ENCODE data around the gene ARF1.

ARF1 gene

GRCh38 chr1:228079013-228079412, 3.5 kb upstream of the ARF1 start:
- H3K27me3 ChIP-seq (ENCODE audit: control insufficient read depth in 1 of 2, insufficient read depth in 2 of 2, low read length in 2 of 2), result peaks cover 0 to 3% of the 10 kb centered on the region in 2 donors
- H3K36me3 ChIP-seq (ENCODE audit: control insufficient read depth in 1 of 2, insufficient read depth in 2 of 2, low read length in 2 of 2), result no peaks in the 10 kb centered on the region
- H3K4me3 ChIP-seq (ENCODE audit: low read depth in 1 of 2, low read length in 2 of 2), result no peak overlapping the region
- no peak overlapping the region for H3K27ac ChIP-seq (ENCODE audit: low read depth, low read length)
- peaks cover 9 to 13% of the 10 kb centered on the region in 2 donors for H3K4me1 ChIP-seq (ENCODE audit: control insufficient read depth in 1 of 2, insufficient read depth in 2 of 2, low read length in 2 of 2)
- no peak overlapping the region for H3K9ac ChIP-seq (ENCODE audit: low read depth in 1 of 2, low read length in 2 of 2)
- H3K9me3 ChIP-seq (ENCODE audit: control insufficient read depth in 1 of 2, low read length in 2 of 2), result no peaks in the 10 kb centered on the region

GRCh38 chr1:228079601-228080263, 2.8 kb upstream of the ARF1 start:
- H3K4me1 ChIP-seq (ENCODE audit: control insufficient read depth in 1 of 2, insufficient read depth in 2 of 2, low read length in 2 of 2), result peaks cover 16 to 20% of the 10 kb centered on the region in 2 donors
- peaks cover 0 to 4% of the 10 kb centered on the region in 2 donors for H3K36me3 ChIP-seq (ENCODE audit: control insufficient read depth in 1 of 2, insufficient read depth in 2 of 2, low read length in 2 of 2)
- H3K9me3 ChIP-seq (ENCODE audit: control insufficient read depth in 1 of 2, low read length in 2 of 2), result no peaks in the 10 kb centered on the region
- H3K27me3 ChIP-seq (ENCODE audit: control insufficient read depth in 1 of 2, insufficient read depth in 2 of 2, low read length in 2 of 2), result peaks cover 0 to 3% of the 10 kb centered on the region in 2 donors
- no peak overlapping the region for H3K27ac ChIP-seq (ENCODE audit: low read depth, low read length)
- no peak overlapping the region for H3K4me3 ChIP-seq (ENCODE audit: low read depth in 1 of 2, low read length in 2 of 2)
- no peak overlapping the region for H3K9ac ChIP-seq (ENCODE audit: low read depth in 1 of 2, low read length in 2 of 2)

DNA sequence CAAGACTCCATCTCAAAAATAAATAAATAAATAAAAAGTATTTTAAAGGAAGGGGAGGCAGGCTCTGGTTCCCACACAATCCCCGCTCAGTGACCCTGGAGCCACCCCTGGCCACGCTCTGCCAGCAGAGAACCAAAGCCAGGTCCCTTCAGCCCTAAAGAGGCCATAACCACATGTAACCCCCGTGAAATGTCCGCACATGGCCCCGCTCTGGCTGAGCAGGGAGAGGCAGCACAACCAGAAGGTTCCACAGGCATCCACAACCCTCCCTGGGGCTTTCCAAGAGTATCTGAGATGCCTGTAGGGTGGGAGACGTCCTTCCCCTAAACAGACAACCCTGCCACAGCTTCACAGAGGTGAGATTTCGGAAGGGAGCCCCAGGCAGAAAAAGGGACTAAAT, 1.4 kb upstream of the ARF1 start:
- H3K4me1 ChIP-seq (ENCODE audit: control insufficient read depth in 1 of 2, insufficient read depth in 2 of 2, low read length in 2 of 2), result peaks cover 30 to 34% of the 10 kb centered on the region in 2 donors
- H3K27me3 ChIP-seq (ENCODE audit: control insufficient read depth in 1 of 2, insufficient read depth in 2 of 2, low read length in 2 of 2), result no peaks in the 10 kb centered on the region
- H3K9ac ChIP-seq (ENCODE audit: low read depth in 1 of 2, low read length in 2 of 2), result peak overlapping the region; percentile 77 to 79
- peak overlapping the region; percentile 79 to 98 for H3K4me3 ChIP-seq (ENCODE audit: low read depth in 1 of 2, low read length in 2 of 2)
- H3K9me3 ChIP-seq (ENCODE audit: control insufficient read depth in 1 of 2, low read length in 2 of 2), result no peaks in the 10 kb centered on the region
- peaks cover 0 to 4% of the 10 kb centered on the region in 2 donors for H3K36me3 ChIP-seq (ENCODE audit: control insufficient read depth in 1 of 2, insufficient read depth in 2 of 2, low read length in 2 of 2)
- H3K27ac ChIP-seq (ENCODE audit: low read depth, low read length), result no peak overlapping the region

DNA sequence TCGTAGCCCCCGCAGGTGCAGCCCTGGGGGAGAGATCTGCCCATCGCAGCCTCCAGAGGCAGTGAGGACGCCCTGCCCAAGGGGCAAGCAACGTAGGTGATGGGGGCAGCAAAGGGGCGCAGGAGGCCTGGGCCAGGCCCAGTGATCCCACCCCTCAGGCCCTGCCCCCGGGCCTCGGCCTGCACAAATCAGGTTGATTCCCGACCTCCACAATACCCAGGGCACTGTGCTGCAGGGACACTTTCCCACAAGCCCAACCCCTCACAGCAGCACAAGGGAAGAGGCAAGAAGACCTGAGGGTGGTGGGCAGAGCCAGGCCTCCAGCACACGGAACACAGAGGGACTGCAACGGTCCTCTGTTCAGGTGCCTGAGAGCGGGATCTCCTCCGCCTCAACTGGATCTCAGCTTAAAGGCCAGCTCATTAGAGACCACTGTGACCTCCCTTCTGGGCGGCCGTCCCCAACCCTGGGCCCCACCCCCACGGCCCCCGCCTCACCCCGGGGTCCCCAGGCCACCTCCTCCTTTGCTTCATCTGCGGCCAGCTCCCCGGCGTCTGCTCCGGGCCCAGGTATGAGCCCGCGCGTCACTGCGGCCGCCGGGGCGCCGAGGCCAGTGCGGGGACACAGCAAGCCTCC, 812 bp upstream of the ARF1 start:
- no peak overlapping the region for H3K27ac ChIP-seq (ENCODE audit: low read depth, low read length)
- H3K4me1 ChIP-seq (ENCODE audit: control insufficient read depth in 1 of 2, insufficient read depth in 2 of 2, low read length in 2 of 2), result peaks cover 34 to 40% of the 10 kb centered on the region in 2 donors
- peak overlapping the region; percentile 77 to 89 for H3K9ac ChIP-seq (ENCODE audit: low read depth in 1 of 2, low read length in 2 of 2)
- H3K9me3 ChIP-seq (ENCODE audit: control insufficient read depth in 1 of 2, low read length in 2 of 2), result no peaks in the 10 kb centered on the region
- H3K4me3 ChIP-seq (ENCODE audit: low read depth in 1 of 2, low read length in 2 of 2), result peak overlapping the region; percentile 79 to 98
- H3K27me3 ChIP-seq (ENCODE audit: control insufficient read depth in 1 of 2, insufficient read depth in 2 of 2, low read length in 2 of 2), result no peaks in the 10 kb centered on the region
- peaks cover 0 to 4% of the 10 kb centered on the region in 2 donors for H3K36me3 ChIP-seq (ENCODE audit: control insufficient read depth in 1 of 2, insufficient read depth in 2 of 2, low read length in 2 of 2)

- peak overlapping the region; percentile 98 for H3K27ac ChIP-seq (ENCODE audit: low read depth, low read length)
- H3K4me3 ChIP-seq (ENCODE audit: low read depth in 1 of 2, low read length in 2 of 2), result peak overlapping the region; percentile 97 to 98
- peaks cover 49 to 55% of the 10 kb centered on the region in 2 donors for H3K4me1 ChIP-seq (ENCODE audit: control insufficient read depth in 1 of 2, insufficient read depth in 2 of 2, low read length in 2 of 2)
- H3K9me3 ChIP-seq (ENCODE audit: control insufficient read depth in 1 of 2, low read length in 2 of 2), result no peaks in the 10 kb centered on the region
- peak overlapping the region; percentile 99 for H3K9ac ChIP-seq (ENCODE audit: low read depth in 1 of 2, low read length in 2 of 2)
- H3K36me3 ChIP-seq (ENCODE audit: control insufficient read depth in 1 of 2, insufficient read depth in 2 of 2, low read length in 2 of 2), result peaks cover 4% of the 10 kb centered on the region in 2 donors
- H3K27me3 ChIP-seq (ENCODE audit: control insufficient read depth in 1 of 2, insufficient read depth in 2 of 2, low read length in 2 of 2), result no peaks in the 10 kb centered on the region
These were observed 686 bp downstream of the ARF1 start for GRCh38 chr1:228082918-228083870.

GRCh38 chr1:228083871-228084278, 1.4 kb downstream of the ARF1 start:
- H3K4me1 ChIP-seq (ENCODE audit: control insufficient read depth in 1 of 2, insufficient read depth in 2 of 2, low read length in 2 of 2), result peaks cover 56 to 62% of the 10 kb centered on the region in 2 donors
- H3K9me3 ChIP-seq (ENCODE audit: control insufficient read depth in 1 of 2, low read length in 2 of 2), result no peaks in the 10 kb centered on the region
- H3K4me3 ChIP-seq (ENCODE audit: low read depth in 1 of 2, low read length in 2 of 2), result peak overlapping the region; percentile 97 to 98

GRCh38 chr1:228084325-228084724, 1.8 kb downstream of the ARF1 start:
- Histone ChIP-seq H3K9me3 (ENCODE audit: control insufficient read depth in 1 of 2, low read length in 2 of 2) (no peaks in the 10 kb centered on the region), H3K27me3 (ENCODE audit: control insufficient read depth in 1 of 2, insufficient read depth in 2 of 2, low read length in 2 of 2) (no peaks in the 10 kb centered on the region), H3K27ac (ENCODE audit: low read depth, low read length) (peak overlapping the region; percentile 98), H3K9ac (ENCODE audit: low read depth in 1 of 2, low read length in 2 of 2) (peak overlapping the region; percentile 99), H3K4me1 (ENCODE audit: control insufficient read depth in 1 of 2, insufficient read depth in 2 of 2, low read length in 2 of 2) (peaks cover 61 to 66% of the 10 kb centered on the region in 2 donors), H3K4me3 (ENCODE audit: low read depth in 1 of 2, low read length in 2 of 2) (peak overlapping the region; percentile 97 to 98), H3K36me3 (ENCODE audit: control insufficient read depth in 1 of 2, insufficient read depth in 2 of 2, low read length in 2 of 2) (peaks cover 9 to 14% of the 10 kb centered on the region in 2 donors)

More at GRCh38 chr1:228083871-228084278, 1.4 kb downstream of the ARF1 start:
- H3K27me3 ChIP-seq (ENCODE audit: control insufficient read depth in 1 of 2, insufficient read depth in 2 of 2, low read length in 2 of 2), result no peaks in the 10 kb centered on the region
- H3K36me3 ChIP-seq (ENCODE audit: control insufficient read depth in 1 of 2, insufficient read depth in 2 of 2, low read length in 2 of 2), result peaks cover 9 to 10% of the 10 kb centered on the region in 2 donors
- peak overlapping the region; percentile 99 for H3K9ac ChIP-seq (ENCODE audit: low read depth in 1 of 2, low read length in 2 of 2)
- H3K27ac ChIP-seq (ENCODE audit: low read depth, low read length), result peak overlapping the region; percentile 98

DNA sequence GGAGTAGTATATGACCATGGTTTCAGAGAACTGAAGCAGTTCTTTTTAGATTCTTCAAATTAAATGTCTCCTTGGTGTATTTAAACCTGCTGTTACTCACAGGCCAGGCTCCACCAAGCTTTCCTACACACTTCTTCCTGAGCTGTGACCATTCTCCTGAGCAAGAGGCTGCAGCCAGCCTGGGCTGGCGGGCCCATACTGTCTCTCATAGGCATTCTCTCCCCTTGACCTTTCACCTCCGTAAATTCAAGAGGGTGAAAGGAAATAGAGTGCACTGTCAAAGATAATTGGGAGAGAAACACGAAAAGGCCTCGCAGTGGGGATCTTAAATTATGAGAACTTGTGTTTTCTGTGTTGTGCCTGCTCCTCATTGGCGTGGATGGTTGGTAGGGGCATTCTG, 2.3 kb downstream of the ARF1 start:
- Histone ChIP-seq H3K9ac (ENCODE audit: low read depth in 1 of 2, low read length in 2 of 2) (peak overlapping the region; percentile 99), H3K4me3 (ENCODE audit: low read depth in 1 of 2, low read length in 2 of 2) (peak overlapping the region; percentile 97 to 98), H3K36me3 (ENCODE audit: control insufficient read depth in 1 of 2, insufficient read depth in 2 of 2, low read length in 2 of 2) (peaks cover 9 to 18% of the 10 kb centered on the region in 2 donors), H3K9me3 (ENCODE audit: control insufficient read depth in 1 of 2, low read length in 2 of 2) (no peaks in the 10 kb centered on the region), H3K27me3 (ENCODE audit: control insufficient read depth in 1 of 2, insufficient read depth in 2 of 2, low read length in 2 of 2) (no peaks in the 10 kb centered on the region), H3K27ac (ENCODE audit: low read depth, low read length) (no peak overlapping the region), H3K4me1 (ENCODE audit: control insufficient read depth in 1 of 2, insufficient read depth in 2 of 2, low read length in 2 of 2) (peaks cover 65 to 71% of the 10 kb centered on the region in 2 donors)

- peaks cover 9 to 22% of the 10 kb centered on the region in 2 donors for H3K36me3 ChIP-seq (ENCODE audit: control insufficient read depth in 1 of 2, insufficient read depth in 2 of 2, low read length in 2 of 2)
- peak overlapping the region; percentile 97 to 98 for H3K4me3 ChIP-seq (ENCODE audit: low read depth in 1 of 2, low read length in 2 of 2)
- no peaks in the 10 kb centered on the region for H3K27me3 ChIP-seq (ENCODE audit: control insufficient read depth in 1 of 2, insufficient read depth in 2 of 2, low read length in 2 of 2)
- peak overlapping the region; percentile 39 to 99 for H3K9ac ChIP-seq (ENCODE audit: low read depth in 1 of 2, low read length in 2 of 2)
- H3K27ac ChIP-seq (ENCODE audit: low read depth, low read length), result no peak overlapping the region
- peaks cover 72 to 77% of the 10 kb centered on the region in 2 donors for H3K4me1 ChIP-seq (ENCODE audit: control insufficient read depth in 1 of 2, insufficient read depth in 2 of 2, low read length in 2 of 2)
- H3K9me3 ChIP-seq (ENCODE audit: control insufficient read depth in 1 of 2, low read length in 2 of 2), result no peaks in the 10 kb centered on the region
These were observed 2.9 kb downstream of the ARF1 start for GRCh38 chr1:228085287-228085951.

All from duodenal mucosa (tissue), 2 donors.